HG02885 (cell line): ENCODE measurements around the gene UTS2.

Source experiments
- ATAC-seq: cut with Tn5 transposase; IDR thresholded peaks from one replicate; pipeline ENCODE4 v1.9.1; 2021; ENCODE audit warnings: mild to moderate bottlenecking; ENCODE audit not compliant: unreplicated experiment, poor library complexity

UTS2 gene

GRCh38 chr1:7821282-7821681, 31.6 kb downstream of the UTS2 start:
- ATAC-seq: no peak

- ATAC-seq: no peak
Observed at GRCh38 chr1:7813677-7814373, 39.0 kb downstream of the UTS2 start.

- no peak for ATAC-seq
Observed at GRCh38 chr1:7811476-7811875, 41.4 kb downstream of the UTS2 start.

- ATAC-seq: no peak
Observed at GRCh38 chr1:7810395-7810794, 42.5 kb downstream of the UTS2 start.

GRCh38 chr1:7809742-7810141, 43.1 kb downstream of the UTS2 start:
- no peak for ATAC-seq

- ATAC-seq: no peak
Observed at GRCh38 chr1:7808253-7808844, 44.5 kb downstream of the UTS2 start.

- ATAC-seq: no peak
Observed at GRCh38 chr1:7805460-7805859, 47.4 kb downstream of the UTS2 start.
